AG04449 (cell line): ENCODE results near the gene PTPN23.
"Not testable (repeated sequence)": the region's sequence is repeated elsewhere in the genome, so short reads cannot be mapped to it uniquely, and the experiment has no call there.

ENCODE experiments used
- CTCF ChIA-PET: fragments of 350-600 bp; formaldehyde crosslinking; extraction: SDS; loops from one replicate; lab custom pipeline; 2021; ENCODE audit warnings: antibody characterized with exemption; lab: Yijun Ruan, JAX
- POLR2A ChIA-PET: fragments of 400-600, 350-600 bp; formaldehyde crosslinking; extraction: SDS; loops from one replicate; lab custom pipeline; 2020; ENCODE audit warnings: antibody characterized with exemption, inconsistent platforms; lab: Yijun Ruan, JAX
- DNase-seq: peaks from one replicate; pipeline ENCODE4 v3.0.0-alpha.2; 2010; ENCODE audit warnings: low read depth, low spot score
- H3K4me3 ChIP-seq: 2 replicates; pipeline ENCODE4 v1.5.1; 2011; ENCODE audit warnings: low read depth, mild to moderate bottlenecking, control low read depth, low read length
- CTCF ChIP-seq: IDR thresholded peaks from one replicate; pipeline ENCODE4 v1.5.1; 2011; ENCODE audit warnings: mild to moderate bottlenecking, moderate library complexity, low read length, control low read depth, inconsistent platforms; ENCODE audit not compliant: insufficient read depth; ENCODE audit errors: missing control alignments

The PTPN23 gene

GRCh38 chr3:47456984-47457383 lies 76.2 kb downstream of the PTPN23 start:
- POLR2A ChIA-PET = no interaction called here
- no peak for TF ChIP-seq CTCF
- DNase-seq = no peak
- H3K4me3 ChIP-seq = no peak overlapping the region
- CTCF ChIA-PET = interaction anchor here (1.0 to 1.8 kb wide), 2 partner anchors 13 to 18 kb away, joined by 3 to 7 read pairs; partner anchors contain the start of gene SCAP

GRCh38 chr3:47459534-47460085 lies 78.8 kb downstream of the PTPN23 start:
- H3K4me3 ChIP-seq, DNase-seq, POLR2A ChIA-PET: not testable (repeated sequence)
- CTCF ChIA-PET = interaction anchor here (2.1 to 2.2 kb wide), 2 partner anchors 11 to 16 kb away, joined by 6 read pairs; partner anchors contain the start of gene SCAP
